HG03095 (cell line): ENCODE data around the gene FNDC11.

Source experiments
- ATAC-seq: cut with Tn5 transposase; IDR thresholded peaks from one replicate; pipeline ENCODE4 v1.9.1; 2021; ENCODE audit warnings: moderate library complexity; ENCODE audit not compliant: unreplicated experiment

FNDC11 gene

GRCh38 chr20:63578224-63579016, 24.5 kb downstream of the FNDC11 start:
- ATAC-seq = no peak

GRCh38 chr20:63579017-63579694, 25.2 kb downstream of the FNDC11 start:
- ATAC-seq = no peak

GRCh38 chr20:63580796-63581461, 27.0 kb downstream of the FNDC11 start:
- no peak for ATAC-seq

GRCh38 chr20:63582382-63583063, 28.6 kb downstream of the FNDC11 start:
- ATAC-seq = no peak

- ATAC-seq = no peak
These were observed 31.9 kb downstream of the FNDC11 start for GRCh38 chr20:63585616-63586565.

GRCh38 chr20:63586797-63587196, 32.8 kb downstream of the FNDC11 start:
- ATAC-seq = no peak

GRCh38 chr20:63587256-63587655, 33.3 kb downstream of the FNDC11 start:
- ATAC-seq = no peak

- no peak for ATAC-seq
These were observed 34.0 kb downstream of the FNDC11 start for GRCh38 chr20:63587776-63588591.

- ATAC-seq = no peak
These were observed 34.7 kb downstream of the FNDC11 start for GRCh38 chr20:63588641-63589041.

- no peak for ATAC-seq
These were observed 35.6 kb downstream of the FNDC11 start for GRCh38 chr20:63589261-63590217.

GRCh38 chr20:63590218-63591146, 36.5 kb downstream of the FNDC11 start:
- ATAC-seq = no peak

GRCh38 chr20:63591147-63591533, 37.2 kb downstream of the FNDC11 start:
- no peak for ATAC-seq

- ATAC-seq = no peak
These were observed 37.9 kb downstream of the FNDC11 start for GRCh38 chr20:63591786-63592355.

GRCh38 chr20:63592661-63593060, 38.7 kb downstream of the FNDC11 start:
- ATAC-seq = no peak

- ATAC-seq = no peak
These were observed 40.1 kb downstream of the FNDC11 start for GRCh38 chr20:63594043-63594561.

- ATAC-seq = no peak
These were observed 41.6 kb downstream of the FNDC11 start for GRCh38 chr20:63595416-63596127.
